K562 (cell line): ENCODE measurements around the gene METTL21C. TPM values are rescaled to one million over a fixed set of nuclear protein-coding genes. Genes with fewer than 3 reads are reported as not detected.

ENCODE experiments used
- ATAC-seq: fragments of 200-7000 bp; cut with Tn5 transposase; 3 replicates; pipeline ENCODE4 v1.9.1; 2020; ENCODE audit warnings: moderate library complexity
- BruUV-seq: library from RNA; stranded (reverse); fragments of 400-500 nt; replicated peaks from 2 replicates; lab custom pipeline; 2021; lab: Mats Ljungman, UMichigan
- CTCF ChIA-PET: fragments of 300-600 bp; formaldehyde crosslinking; extraction: SDS; loops from one replicate; lab custom pipeline; 2021; ENCODE audit warnings: low intra/inter-chr PET ratio; lab: Yijun Ruan, JAX
- POLR2A ChIA-PET: fragments of 300-600, 350-650 bp; sonication (Branson Sonifier 250); formaldehyde crosslinking; extraction: SDS; loops from one replicate; lab custom pipeline; 2021; ENCODE audit warnings: antibody characterized with exemption, inconsistent platforms; lab: Yijun Ruan, JAX
- DNase-seq, 4 experiments: peaks; one replicate each; pipeline versions ENCODE4 v3.0.0 to v3.0.0-alpha.2; 2011 to 2018; ENCODE audit warnings: low spot score in 3 of 4, mixed read lengths in 3 of 4; ENCODE audit errors: extremely low read depth in 1 of 4
- FAIRE-seq: peaks from 2 replicates; lab custom pipeline; 2011; peaks lifted over from hg19 to GRCh38; lab: Jason Lieb, UNC
- H2AFZ ChIP-seq: 2 replicates; pipeline ENCODE4 v1.6.0; 2011; ENCODE audit warnings: low read depth, low read length, control low read depth, inconsistent platforms
- H3K27ac ChIP-seq: fragments of 200-600 bp; 3 replicates; pipeline ENCODE4 v1.8.0; 2011; ENCODE audit warnings: low read depth, mild to moderate bottlenecking, control low read depth, inconsistent platforms, low read length, moderate library complexity, mixed read lengths; ENCODE audit errors: extremely low read depth
- H3K27me3 ChIP-seq, 2 experiments: fragments of 300-600 bp in 1 of 2; 2 replicates in 1 of 2; 3 replicates in 1 of 2; pipeline versions ENCODE4 v1.6.0 to v1.8.0; 2011; ENCODE audit warnings: inconsistent platforms in 2 of 2, low read length in 2 of 2, mild to moderate bottlenecking in 1 of 2, mixed read lengths in 1 of 2, moderate library complexity in 1 of 2; ENCODE audit not compliant: control insufficient read depth in 2 of 2, insufficient read depth in 2 of 2
- H3K36me3 ChIP-seq: fragments of 300-600 bp; 3 replicates; pipeline ENCODE4 v1.8.0; 2011; ENCODE audit warnings: mild to moderate bottlenecking, low read length, inconsistent platforms; ENCODE audit not compliant: control insufficient read depth, insufficient read depth
- H3K4me1 ChIP-seq, 2 experiments: fragments of 200-600 bp in 1 of 2; replicated peaks in 1 of 2; 2 replicates in 1 of 2; 3 replicates in 1 of 2; pipeline versions ENCODE4 v1.5.1 to v1.8.0; 2011; ENCODE audit warnings: inconsistent platforms in 2 of 2, low read length in 2 of 2, mild to moderate bottlenecking in 1 of 2, mixed read lengths in 1 of 2, moderate library complexity in 1 of 2; ENCODE audit not compliant: control insufficient read depth in 2 of 2, insufficient read depth in 2 of 2
- H3K4me2 ChIP-seq: 2 replicates; pipeline ENCODE4 v1.6.1; 2011; ENCODE audit warnings: low read length, control low read depth, inconsistent platforms, mixed read lengths; ENCODE audit not compliant: insufficient read depth
- H3K4me3 ChIP-seq: fragments of 200-600 bp; sonication (generic), shearing (Covaris generic); 2 replicates; pipeline ENCODE4 v1.5.1; 2016; ENCODE audit warnings: control low read depth, inconsistent platforms
- H3K79me2 ChIP-seq: fragments of 200-600 bp; 3 replicates; pipeline ENCODE4 v1.8.0; 2011; ENCODE audit warnings: low read length, inconsistent platforms; ENCODE audit not compliant: control insufficient read depth, insufficient read depth
- H3K9ac ChIP-seq, 2 experiments: 2 replicates each; pipeline versions ENCODE4 v1.6.0 to v1.6.1; 2011; ENCODE audit warnings: low read depth in 2 of 2, low read length in 2 of 2, control low read depth in 1 of 2, inconsistent platforms in 1 of 2, mild to moderate bottlenecking in 1 of 2, mixed read lengths in 1 of 2; ENCODE audit not compliant: insufficient read depth in 1 of 2
- H3K9me1 ChIP-seq: one replicate; pipeline ENCODE4 v1.6.0; 2011; ENCODE audit warnings: inconsistent platforms, mild to moderate bottlenecking, low read length, moderate library complexity; ENCODE audit not compliant: control insufficient read depth, insufficient read depth
- H3K9me3 ChIP-seq: replicated peaks from 2 replicates; pipeline ENCODE4 v1.5.1; 2011; ENCODE audit warnings: low read depth, low read length, inconsistent platforms; ENCODE audit not compliant: control insufficient read depth, insufficient read depth
- H4K20me1 ChIP-seq: replicated peaks from 2 replicates; pipeline ENCODE4 v1.6.1; 2011; ENCODE audit warnings: low read length, inconsistent platforms, mixed read lengths; ENCODE audit not compliant: control insufficient read depth, insufficient read depth
- CBX2 ChIP-seq: fragments of 200-600 bp; sonication (generic); IDR thresholded peaks from one replicate; pipeline ENCODE4 v1.6.1; 2012; ENCODE audit warnings: mild to moderate bottlenecking, low read length, inconsistent platforms; ENCODE audit not compliant: insufficient read depth, poor library complexity, severe bottlenecking
- CTBP1 ChIP-seq: fragments of 450-650 bp; IDR thresholded peaks from 2 replicates; pipeline ENCODE4 v1.6.1; 2016; ENCODE audit warnings: borderline replicate concordance
- ELF2 ChIP-seq: fragments of 250-450 bp; sonication (Bioruptor Pico); IDR thresholded peaks from 2 replicates; pipeline ENCODE4 v1.5.0; 2021; ENCODE audit warnings: mild to moderate bottlenecking
- GABPA ChIP-seq: fragments of 200-800 bp; sonication (Bioruptor generic); conservative IDR thresholded peaks from 2 replicates; pipeline ENCODE4 v1.6.1; 2016; ENCODE audit warnings: low read depth, missing genetic modification characterization, missing compliant biosample characterization
- MYBL2 ChIP-seq, 2 experiments: fragments of 450-650 bp in 1 of 2; sonication (generic) in 1 of 2; formaldehyde crosslinking in 1 of 2; IDR thresholded peaks; 2 replicates each; pipeline versions ENCODE4 v1.6.1 to v1.8.1; 2017 to 2022; ENCODE audit warnings: borderline replicate concordance in 1 of 2, inconsistent platforms in 1 of 2, low read depth in 1 of 2, mild to moderate bottlenecking in 1 of 2, missing genetic modification reagents in 1 of 2, moderate library complexity in 1 of 2
- NBN ChIP-seq: fragments of 450-650 bp; IDR thresholded peaks from 2 replicates; pipeline ENCODE4 v1.6.1; 2016; ENCODE audit warnings: low read depth, mild to moderate bottlenecking
- NFXL1 ChIP-seq: fragments of 450-650 bp; formaldehyde crosslinking; IDR thresholded peaks from 2 replicates; pipeline ENCODE4 v1.4.0; 2021; ENCODE audit warnings: mild to moderate bottlenecking
- PTRF ChIP-seq: fragments of 450-650 bp; IDR thresholded peaks from 2 replicates; pipeline ENCODE4 v1.6.1; 2016; ENCODE audit warnings: mild to moderate bottlenecking, missing genetic modification characterization, missing compliant biosample characterization
- TEAD2 ChIP-seq: fragments of 450-650 bp; IDR thresholded peaks from 2 replicates; pipeline ENCODE4 v1.6.1; 2016; ENCODE audit warnings: missing genetic modification characterization, control low read depth, missing compliant biosample characterization
- ZNF12 ChIP-seq: sonication (generic); formaldehyde crosslinking; IDR thresholded peaks from 2 replicates; pipeline ENCODE4 v1.4.0; 2020; ENCODE audit warnings: mild to moderate bottlenecking, missing genetic modification reagents
- ZNF436 ChIP-seq: fragments of 250-450, 450-650 bp; sonication (Bioruptor Pico); formaldehyde crosslinking; IDR thresholded peaks from 2 replicates; pipeline ENCODE4 v1.7.0; 2020; ENCODE audit warnings: mild to moderate bottlenecking
- ZNF551 ChIP-seq: fragments of 250-450 bp; sonication (Bioruptor Pico); IDR thresholded peaks from 2 replicates; pipeline ENCODE4 v1.5.0; 2021; ENCODE audit warnings: mild to moderate bottlenecking, moderate library complexity
- WGBS: fragments of 100-300 bp; shearing (Covaris generic); methylation state at CpG from one replicate; pipeline ENCODE4 v1.1.6; 2016; ENCODE audit warnings: low coverage, mixed read lengths; ENCODE audit not compliant: insufficient coverage; ENCODE audit errors: missing lambda C conversion rate; 5-methylcytosine and 5-hydroxymethylcytosine counted together
- in situ Hi-C: fragments of 300-500 bp; cut with MboI; formaldehyde crosslinking; loops from 4 replicates; pipeline ENCODE4 v1.15.0; 2018; ENCODE audit warnings: inconsistent platforms, mixed read lengths
- intact Hi-C: fragments of 100-400 bp; cut with micrococcal nuclease; formaldehyde crosslinking; loops from 2 replicates; pipeline ENCODE4 v1.14.2; 2022
- polyA plus RNA-seq, 8 experiments: library from polyadenylated mRNA; depleted of rRNA in 4 of 8; stranded (reverse) in 5 of 8; unstranded in 3 of 8; fragments of >200 nt; fragmentation: Nextera tagmentation in 2 of 8; fragmentation: Illumina TruSeq in 1 of 8; extraction: Ambion mirVana in 2 of 8; extraction: Trizol in 1 of 8; gene quantifications; 2 replicates each; pipeline versions ENCODE4 v1.2.1 to v1.2.3, GENCODE V29; 2011 to 2014; ENCODE audit warnings: inconsistent platforms in 1 of 8, missing spikeins in 1 of 8
- total RNA-seq, 7 experiments: library from RNA; depleted of rRNA in 6 of 7; stranded (reverse); fragments of >200 nt in 6 of 7; fragmentation: Illumina TruSeq in 2 of 7; extraction: Trizol in 2 of 7; gene quantifications; 2 replicates each; pipeline versions ENCODE4 v1.2.1 to v1.2.3, GENCODE V29; 2011 to 2021; ENCODE audit warnings: low replicate concordance in 1 of 7

The METTL21C gene
- total and polyA plus RNA-seq, 9 of the 15 experiments (the other 6 are each of a cell fraction or from before 2014, with no cell fraction given) = not detected

DNA sequence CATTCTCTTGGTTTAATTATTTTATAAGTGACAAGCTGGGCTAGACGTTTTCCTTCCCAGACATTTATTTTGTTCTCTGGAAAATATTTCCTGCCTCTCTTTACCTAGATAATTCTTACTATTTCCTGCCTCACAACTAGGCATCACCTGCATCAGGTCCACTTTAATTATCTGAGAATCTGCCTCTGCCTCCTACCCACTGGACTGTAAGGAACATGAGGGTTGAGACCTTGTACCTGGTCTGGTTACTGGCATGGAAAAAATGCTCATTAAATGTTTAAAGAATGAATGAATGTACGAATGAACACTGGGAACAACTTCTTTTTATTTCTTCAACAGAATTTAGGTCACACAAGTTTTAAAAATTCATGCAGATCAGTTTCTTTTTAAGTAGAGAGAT is 13.4 kb upstream of the METTL21C start:
- Histone ChIP-seq H3K36me3 (no peaks in the 10 kb centered on the region), H3K4me3 (no peak overlapping the region), H3K4me2 (no peak overlapping the region), H3K4me1 (no peaks in the 10 kb centered on the region), H3K9me3 (no peaks in the 10 kb centered on the region), H3K27ac (no peak overlapping the region), H3K9ac (no peak overlapping the region), H3K79me2 (no peaks in the 10 kb centered on the region), H4K20me1 (no peaks in the 10 kb centered on the region), H2AFZ (no peak overlapping the region), H3K9me1 (no peaks in the 10 kb centered on the region), H3K27me3 (no peaks in the 10 kb centered on the region; a peak in 1 of 5 replicates)
- DNase-seq (no peak), ATAC-seq (no peak), FAIRE-seq (no peak)
- WGBS = 0% methylated on average over 2 of the region's 2 CpGs
- in situ Hi-C loops = loop anchor here (10.0 kb wide), 1 partner anchor 123 kb away; no protein-coding TSS in a partner anchor
- intact Hi-C loops = no loop called here
- no peak for TF ChIP-seq ZNF436
- no peak for TF ChIP-seq CTBP1
- no peak for TF ChIP-seq ELF2
- TF ChIP-seq TEAD2 (tag) = no peak
- no peak for TF ChIP-seq PTRF (tag)
- no peak for TF ChIP-seq NFXL1 (CRISPR knock-in tag)
- TF ChIP-seq GABPA (tag) = no peak
- TF ChIP-seq NBN = no peak
- no peak for TF ChIP-seq ZNF551 (CRISPR knock-in tag)
- TF ChIP-seq ZNF12 (CRISPR knock-in tag) = no peak
- TF ChIP-seq CBX2 = no peak
- no peak for TF ChIP-seq MYBL2 (IDR thresholded peaks at IDR 0.05; ENCODE audit: low read depth)
- TF ChIP-seq MYBL2 (CRISPR knock-in tag; IDR thresholded peaks at IDR 0.05; ENCODE audit: borderline replicate concordance) = no peak
- ChIA-PET POLR2A (interaction anchor here (1.2 kb wide), 1 partner anchor 9 kb away, joined by 3 read pairs; no protein-coding TSS in a partner anchor), CTCF (no interaction called here)
- no TSS peak for BruUV-seq
